WTC11 (cell line): ENCODE results near the gene NEK2.

ENCODE experiments used
- ATF6 ChIP-seq: sonication (generic); formaldehyde crosslinking; IDR thresholded peaks from 2 replicates; pipeline ENCODE4 v1.8.1; 2023; ENCODE audit warnings: mild to moderate bottlenecking, missing genetic modification reagents
- CTCF ChIP-seq: fragments of 200-600 bp; IDR thresholded peaks from 2 replicates; pipeline ENCODE4 v1.8.0; 2022; ENCODE audit warnings: antibody characterized with exemption
- FOXJ3 ChIP-seq: sonication (generic); formaldehyde crosslinking; IDR thresholded peaks from 2 replicates; pipeline ENCODE4 v1.9.0; 2021; ENCODE audit warnings: missing genetic modification reagents, mild to moderate bottlenecking, borderline replicate concordance
- FOXP4 ChIP-seq: sonication (generic); formaldehyde crosslinking; IDR thresholded peaks from 2 replicates; pipeline ENCODE4 v1.8.0; 2022; ENCODE audit warnings: mild to moderate bottlenecking, missing genetic modification reagents
- GABPB1 ChIP-seq: sonication (generic); formaldehyde crosslinking; IDR thresholded peaks from 2 replicates; pipeline ENCODE4 v1.8.1; 2023; ENCODE audit warnings: mild to moderate bottlenecking, missing genetic modification reagents
- JUN ChIP-seq: sonication (generic); formaldehyde crosslinking; IDR thresholded peaks from 2 replicates; pipeline ENCODE4 v1.8.0; 2023; ENCODE audit warnings: mild to moderate bottlenecking, missing genetic modification reagents
- TCF7 ChIP-seq: sonication (generic); formaldehyde crosslinking; IDR thresholded peaks from 2 replicates; pipeline ENCODE4 v1.8.0; 2022; ENCODE audit warnings: mild to moderate bottlenecking, low read depth, missing genetic modification reagents, moderate library complexity
- TP53 ChIP-seq: sonication (generic); formaldehyde crosslinking; IDR thresholded peaks from 2 replicates; pipeline ENCODE4 v1.8.1; 2023; ENCODE audit warnings: mild to moderate bottlenecking, missing genetic modification reagents
- ZSCAN18 ChIP-seq: fragments of 250-450 bp; sonication (Bioruptor Pico); IDR thresholded peaks from 2 replicates; pipeline ENCODE4 v2.1.2; 2022; ENCODE audit warnings: mild to moderate bottlenecking, moderate library complexity
- TF ChIP-seq, protein P1 (sequence below): sonication (generic); formaldehyde crosslinking; IDR thresholded peaks from 2 replicates; pipeline ENCODE4 v1.8.0; 2023; ENCODE audit warnings: mild to moderate bottlenecking, missing genetic modification reagents

- TF ChIP-seq TP53 (CRISPR knock-in tag): no peak
- no peak for TF ChIP-seq TCF7 (CRISPR knock-in tag)
- TF ChIP-seq ATF6: no peak
- TF ChIP-seq CTCF: no peak
- TF ChIP-seq GABPB1 (CRISPR knock-in tag): no peak
- TF ChIP-seq JUN (CRISPR knock-in tag): no peak
- TF ChIP-seq FOXP4 (CRISPR knock-in tag): no peak
- TF ChIP-seq FOXJ3 (CRISPR knock-in tag): no peak
- TF ChIP-seq ZSCAN18 (CRISPR knock-in tag): no peak
- TF ChIP-seq, protein P1, sequence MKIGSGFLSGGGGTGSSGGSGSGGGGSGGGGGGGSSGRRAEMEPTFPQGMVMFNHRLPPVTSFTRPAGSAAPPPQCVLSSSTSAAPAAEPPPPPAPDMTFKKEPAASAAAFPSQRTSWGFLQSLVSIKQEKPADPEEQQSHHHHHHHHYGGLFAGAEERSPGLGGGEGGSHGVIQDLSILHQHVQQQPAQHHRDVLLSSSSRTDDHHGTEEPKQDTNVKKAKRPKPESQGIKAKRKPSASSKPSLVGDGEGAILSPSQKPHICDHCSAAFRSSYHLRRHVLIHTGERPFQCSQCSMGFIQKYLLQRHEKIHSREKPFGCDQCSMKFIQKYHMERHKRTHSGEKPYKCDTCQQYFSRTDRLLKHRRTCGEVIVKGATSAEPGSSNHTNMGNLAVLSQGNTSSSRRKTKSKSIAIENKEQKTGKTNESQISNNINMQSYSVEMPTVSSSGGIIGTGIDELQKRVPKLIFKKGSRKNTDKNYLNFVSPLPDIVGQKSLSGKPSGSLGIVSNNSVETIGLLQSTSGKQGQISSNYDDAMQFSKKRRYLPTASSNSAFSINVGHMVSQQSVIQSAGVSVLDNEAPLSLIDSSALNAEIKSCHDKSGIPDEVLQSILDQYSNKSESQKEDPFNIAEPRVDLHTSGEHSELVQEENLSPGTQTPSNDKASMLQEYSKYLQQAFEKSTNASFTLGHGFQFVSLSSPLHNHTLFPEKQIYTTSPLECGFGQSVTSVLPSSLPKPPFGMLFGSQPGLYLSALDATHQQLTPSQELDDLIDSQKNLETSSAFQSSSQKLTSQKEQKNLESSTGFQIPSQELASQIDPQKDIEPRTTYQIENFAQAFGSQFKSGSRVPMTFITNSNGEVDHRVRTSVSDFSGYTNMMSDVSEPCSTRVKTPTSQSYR (CRISPR knock-in tag): no peak
Observed at GRCh38 chr1:211613108-211613947, 62.1 kb downstream of the NEK2 start.
